ENCODE measurements around the gene RGS6.

GRCh38 chr14:72172597-72172996, 240.4 kb downstream of the RGS6 start:
- TF ChIP-seq EZH2 (IDR thresholded peaks at IDR 0.05; ENCODE audit: insufficient read depth, poor library complexity, severe bottlenecking) (no peak), EZH2phosphoT487 (IDR thresholded peaks at IDR 0.05; ENCODE audit: insufficient read depth, low read depth) (no peak)
